HG03196 (cell line): Measurements from ENCODE around the gene DISC1.

ENCODE experiments used
- ATAC-seq: cut with Tn5 transposase; IDR thresholded peaks from one replicate; pipeline ENCODE4 v1.9.1; 2021; ENCODE audit not compliant: unreplicated experiment

The DISC1 gene

GRCh38 chr1:232062967-232063366 lies 436.4 kb downstream of the DISC1 start:
- ATAC-seq, result no peak

- no peak for ATAC-seq
Observed at GRCh38 chr1:232066521-232066920, 439.9 kb downstream of the DISC1 start.

GRCh38 chr1:232074265-232074664 lies 447.7 kb downstream of the DISC1 start:
- no peak for ATAC-seq

GRCh38 chr1:232077809-232078208 lies 451.2 kb downstream of the DISC1 start:
- ATAC-seq, result no peak

GRCh38 chr1:232084584-232085223 lies 458.1 kb downstream of the DISC1 start:
- no peak for ATAC-seq

GRCh38 chr1:232090816-232091215 lies 464.2 kb downstream of the DISC1 start:
- no peak for ATAC-seq
